Amniotic epithelial cell (primary cell): ENCODE measurements around the gene MED17.
A peak's percentile ranks its signal among the peaks of the same experiment; 100 is the strongest.

ENCODE experiments used
- DNase-seq: peaks from one replicate; pipeline ENCODE4 v3.0.0-alpha.2; 2010; ENCODE audit warnings: low read depth

The MED17 gene

GRCh38 chr11:93849751-93850593, 65.9 kb downstream of the MED17 start:
- peak; percentile 22 for DNase-seq

GRCh38 chr11:93850594-93851018, 66.5 kb downstream of the MED17 start, which contains the start of gene VSTM5:
TSS of gene VSTM5 (minus strand) at chr11:93850618. CDS start at chr11:93850502, 116 bp downstream.
- DNase-seq, result no peak

GRCh38 chr11:93852242-93852641, 68.2 kb downstream of the MED17 start:
- DNase-seq, result no peak

GRCh38 chr11:93857413-93858120, 73.5 kb downstream of the MED17 start:
- no peak for DNase-seq

- no peak for DNase-seq
These were observed 74.2 kb downstream of the MED17 start for GRCh38 chr11:93858121-93858775.

- no peak for DNase-seq
These were observed 77.7 kb downstream of the MED17 start for GRCh38 chr11:93861808-93862207.
